HepG2 (cell line): ENCODE measurements around the gene IMPG2. TPM values are rescaled to one million over a fixed set of nuclear protein-coding genes. Genes with fewer than 3 reads are reported as not detected.

Experiments
- ATAC-seq: fragments of 200-7000 bp; cut with Tn5 transposase; 3 replicates; pipeline ENCODE4 v1.9.1; 2020; ENCODE audit warnings: mild to moderate bottlenecking, moderate library complexity
- BruUV-seq: library from RNA; stranded (reverse); fragments of 400-500 nt; replicated peaks from 2 replicates; lab custom pipeline; 2021; lab: Mats Ljungman, UMichigan
- CTCF ChIA-PET: fragments of 300-600 bp; formaldehyde crosslinking; extraction: SDS; loops from one replicate; lab custom pipeline; 2021; ENCODE audit warnings: low total read pairs, inconsistent platforms, low intra/inter-chr PET ratio; lab: Yijun Ruan, JAX
- POLR2A ChIA-PET: fragments of 350-600 bp; sonication (Branson Sonifier 250); formaldehyde crosslinking; loops from one replicate; lab custom pipeline; 2020; ENCODE audit warnings: antibody characterized with exemption, inconsistent platforms; lab: Yijun Ruan, JAX
- DNase-seq: peaks from one replicate; pipeline ENCODE4 v3.0.0-alpha.2; 2015; ENCODE audit warnings: low spot score
- FAIRE-seq: peaks from 3 replicates; lab custom pipeline; 2011; peaks lifted over from hg19 to GRCh38; lab: Jason Lieb, UNC
- H2AFZ ChIP-seq: one replicate; pipeline ENCODE4 v1.6.1; 2011; ENCODE audit warnings: low read length, inconsistent platforms
- H3K27ac ChIP-seq: fragments of 300-600 bp; 3 replicates; pipeline ENCODE4 v1.8.0; 2011; ENCODE audit warnings: mixed run types, mild to moderate bottlenecking, mixed read lengths, low read length, inconsistent platforms; ENCODE audit not compliant: insufficient read depth; ENCODE audit errors: extremely low read length
- H3K27me3 ChIP-seq, 2 experiments: fragments of 200-600 bp in 1 of 2; 2 replicates in 1 of 2; 3 replicates in 1 of 2; pipeline versions ENCODE4 v1.6.0 to v1.8.0; 2011; ENCODE audit warnings: low read length in 2 of 2, mild to moderate bottlenecking in 2 of 2, moderate library complexity in 2 of 2, inconsistent platforms in 1 of 2; ENCODE audit not compliant: insufficient read depth in 2 of 2, control insufficient read depth in 1 of 2
- H3K36me3 ChIP-seq, 2 experiments: fragments of 200-600 bp in 1 of 2; replicated peaks in 1 of 2; 2 replicates in 1 of 2; 3 replicates in 1 of 2; pipeline versions ENCODE4 v1.5.1 to v1.8.0; 2011; ENCODE audit warnings: low read length in 2 of 2, inconsistent platforms in 1 of 2; ENCODE audit not compliant: insufficient read depth in 2 of 2, control insufficient read depth in 1 of 2
- H3K4me1 ChIP-seq: 2 replicates; pipeline ENCODE4 v1.5.1; 2012; ENCODE audit warnings: low read length, inconsistent platforms; ENCODE audit not compliant: insufficient read depth
- H3K4me2 ChIP-seq: 2 replicates; pipeline ENCODE4 v1.6.0; 2011; ENCODE audit warnings: low read depth, low read length, inconsistent platforms
- H3K4me3 ChIP-seq, 3 experiments: fragments of 200-600 bp in 1 of 3; sonication (generic), shearing (Covaris generic) in 1 of 3; replicated peaks in 1 of 3; 2 replicates each; pipeline ENCODE4 v1.5.1; 2011 to 2016; ENCODE audit warnings: low read length in 3 of 3, inconsistent platforms in 2 of 3, low read depth in 2 of 3, mild to moderate bottlenecking in 2 of 3, control low read depth in 1 of 3, mixed read lengths in 1 of 3; ENCODE audit not compliant: insufficient read depth in 1 of 3
- H3K79me2 ChIP-seq: one replicate; pipeline ENCODE4 v1.6.1; 2011; ENCODE audit warnings: low read length, inconsistent platforms; ENCODE audit not compliant: insufficient read depth
- H3K9ac ChIP-seq: 2 replicates; pipeline ENCODE4 v1.6.0; 2011; ENCODE audit warnings: mild to moderate bottlenecking, low read depth, low read length, inconsistent platforms; ENCODE audit not compliant: insufficient read depth
- H3K9me3 ChIP-seq: 2 replicates; pipeline ENCODE4 v1.5.1; 2012; ENCODE audit warnings: mild to moderate bottlenecking, low read length
- H4K20me1 ChIP-seq: 2 replicates; pipeline ENCODE4 v1.6.0; 2011; ENCODE audit warnings: inconsistent platforms, mild to moderate bottlenecking, low read length, moderate library complexity; ENCODE audit not compliant: insufficient read depth
- EP300 ChIP-seq, 3 experiments: sonication (generic) in 1 of 3; formaldehyde crosslinking in 1 of 3; IDR thresholded peaks; 2 replicates each; pipeline versions ENCODE4 v1.5.1 to v1.6.1; 2011 to 2020; ENCODE audit warnings: low read depth in 2 of 3, low read length in 2 of 3, borderline replicate concordance in 1 of 3, improper control_type of control experiment in 1 of 3, mild to moderate bottlenecking in 1 of 3, missing genetic modification reagents in 1 of 3, moderate library complexity in 1 of 3
- HCFC1 ChIP-seq: fragments of 150-350 bp; IDR thresholded peaks from 2 replicates; pipeline ENCODE4 v1.6.1; 2014; ENCODE audit warnings: low read depth, low read length
- POLR2G ChIP-seq: fragments of 200-400 bp; formaldehyde crosslinking; IDR thresholded peaks from 2 replicates; pipeline ENCODE4 v1.6.1; 2018; ENCODE audit warnings: mild to moderate bottlenecking, low read depth, low read length, moderate library complexity
- TBX2 ChIP-seq: sonication (generic); formaldehyde crosslinking; IDR thresholded peaks from 2 replicates; pipeline ENCODE4 v1.5.0; 2020; ENCODE audit warnings: missing genetic modification reagents, mild to moderate bottlenecking, borderline replicate concordance
- ZKSCAN1 ChIP-seq: fragments of 150-350 bp; IDR thresholded peaks from 2 replicates; pipeline ENCODE4 v1.6.1; 2014; ENCODE audit warnings: low read length
- WGBS: methylation state at CpG from one replicate; pipeline ENCODE4 v1.1.6; 2017; ENCODE audit warnings: low lambda C conversion rate; 5-methylcytosine and 5-hydroxymethylcytosine counted together
- in situ Hi-C: cut with HindIII; loops from 2 replicates; pipeline ENCODE4 v1.10.0; 2017; ENCODE audit warnings: low pct_unique_long_range_greater_than_20kb; ENCODE audit not compliant: extremely low pct_ligation_motif_present
- intact Hi-C: fragments of 100-400 bp; cut with micrococcal nuclease; formaldehyde crosslinking; loops from one replicate; pipeline ENCODE4 v1.10.0; 2022; ENCODE audit not compliant: unreplicated experiment
- polyA plus RNA-seq, 8 experiments: library from polyadenylated mRNA; depleted of rRNA in 3 of 8; stranded (reverse) in 7 of 8; unstranded in 1 of 8; fragments of >200 nt; fragmentation: Illumina TruSeq in 4 of 8; extraction: Trizol in 4 of 8; gene quantifications; 2 replicates each; pipeline versions ENCODE4 v1.2.1 to v1.2.3, GENCODE V29; 2011 to 2016; ENCODE audit warnings: low read depth in 4 of 8, missing spikeins in 1 of 8, mixed read lengths in 1 of 8; ENCODE audit not compliant: insufficient read depth in 1 of 8
- total RNA-seq, 5 experiments: library from RNA; depleted of rRNA; stranded (reverse); fragments of >200 nt; fragmentation: Illumina TruSeq; extraction: Trizol; gene quantifications; 2 replicates each; pipeline ENCODE4 v1.2.3, GENCODE V29; 2016; ENCODE audit warnings: low read depth in 1 of 5
- TF ChIP-seq, protein P1 (sequence below): sonication (generic); formaldehyde crosslinking; conservative IDR thresholded peaks from 2 replicates; pipeline ENCODE4 v1.4.0; 2020; ENCODE audit warnings: missing genetic modification reagents
- TF ChIP-seq, protein P2 (sequence below): sonication (generic); formaldehyde crosslinking; IDR thresholded peaks from 2 replicates; pipeline ENCODE4 v1.4.0; 2020; ENCODE audit warnings: mild to moderate bottlenecking, missing genetic modification reagents

IMPG2 gene
- total and polyA plus RNA-seq, 2 of the 13 experiments (the other 11 are each of a cell fraction or from before 2014, with no cell fraction given): 0.02 to 0.03 TPM

DNA sequence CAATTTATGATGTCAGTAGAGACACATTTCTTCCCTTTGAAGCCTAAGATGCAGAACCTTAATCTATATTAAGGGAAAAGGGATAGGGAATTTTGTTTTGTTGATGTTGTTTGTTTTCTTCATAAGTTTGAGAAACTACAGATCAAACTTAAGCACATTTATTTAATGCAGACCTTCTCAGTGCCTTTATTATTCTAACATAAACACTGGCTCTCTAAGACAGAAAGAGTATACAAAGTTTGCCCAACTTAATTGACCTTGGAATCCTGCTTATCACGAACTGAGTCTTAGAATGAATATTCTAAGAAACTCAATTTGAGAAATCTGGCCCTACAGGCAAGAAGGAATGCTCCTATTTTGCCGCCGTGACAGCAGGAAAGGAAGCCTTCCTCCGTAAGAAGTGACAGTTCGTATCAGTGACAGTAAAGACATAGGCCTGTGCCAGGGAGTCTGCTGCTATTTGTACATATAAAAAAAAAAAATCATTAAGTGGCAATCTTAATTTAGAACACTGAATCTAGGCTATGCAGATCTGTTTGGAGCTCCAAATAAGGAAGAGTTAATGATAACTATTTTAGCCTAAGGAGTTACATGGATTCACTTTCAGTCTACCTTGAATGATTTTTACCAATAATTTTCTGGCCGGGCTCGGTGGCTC, 8.8 kb upstream of the IMPG2 start:
- H3K9me3 ChIP-seq: no peaks in the 10 kb centered on the region
- H2AFZ ChIP-seq: no peak overlapping the region
- H3K4me3 ChIP-seq: no peak overlapping the region
- in situ Hi-C loops: no loop called here
- H3K4me2 ChIP-seq: no peak overlapping the region
- no peak for TF ChIP-seq POLR2G
- no peak for TF ChIP-seq HCFC1
- no peak for TF ChIP-seq EP300 (IDR thresholded peaks at IDR 0.05; ENCODE audit: low read depth in 2 of 2, low read length in 2 of 2)
- TF ChIP-seq EP300 (CRISPR knock-in tag; IDR thresholded peaks at IDR 0.05; ENCODE audit: borderline replicate concordance): no peak
- TF ChIP-seq, protein P1, sequence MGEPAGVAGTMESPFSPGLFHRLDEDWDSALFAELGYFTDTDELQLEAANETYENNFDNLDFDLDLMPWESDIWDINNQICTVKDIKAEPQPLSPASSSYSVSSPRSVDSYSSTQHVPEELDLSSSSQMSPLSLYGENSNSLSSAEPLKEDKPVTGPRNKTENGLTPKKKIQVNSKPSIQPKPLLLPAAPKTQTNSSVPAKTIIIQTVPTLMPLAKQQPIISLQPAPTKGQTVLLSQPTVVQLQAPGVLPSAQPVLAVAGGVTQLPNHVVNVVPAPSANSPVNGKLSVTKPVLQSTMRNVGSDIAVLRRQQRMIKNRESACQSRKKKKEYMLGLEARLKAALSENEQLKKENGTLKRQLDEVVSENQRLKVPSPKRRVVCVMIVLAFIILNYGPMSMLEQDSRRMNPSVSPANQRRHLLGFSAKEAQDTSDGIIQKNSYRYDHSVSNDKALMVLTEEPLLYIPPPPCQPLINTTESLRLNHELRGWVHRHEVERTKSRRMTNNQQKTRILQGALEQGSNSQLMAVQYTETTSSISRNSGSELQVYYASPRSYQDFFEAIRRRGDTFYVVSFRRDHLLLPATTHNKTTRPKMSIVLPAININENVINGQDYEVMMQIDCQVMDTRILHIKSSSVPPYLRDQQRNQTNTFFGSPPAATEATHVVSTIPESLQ (CRISPR knock-in tag): no peak
- TF ChIP-seq, protein P2, sequence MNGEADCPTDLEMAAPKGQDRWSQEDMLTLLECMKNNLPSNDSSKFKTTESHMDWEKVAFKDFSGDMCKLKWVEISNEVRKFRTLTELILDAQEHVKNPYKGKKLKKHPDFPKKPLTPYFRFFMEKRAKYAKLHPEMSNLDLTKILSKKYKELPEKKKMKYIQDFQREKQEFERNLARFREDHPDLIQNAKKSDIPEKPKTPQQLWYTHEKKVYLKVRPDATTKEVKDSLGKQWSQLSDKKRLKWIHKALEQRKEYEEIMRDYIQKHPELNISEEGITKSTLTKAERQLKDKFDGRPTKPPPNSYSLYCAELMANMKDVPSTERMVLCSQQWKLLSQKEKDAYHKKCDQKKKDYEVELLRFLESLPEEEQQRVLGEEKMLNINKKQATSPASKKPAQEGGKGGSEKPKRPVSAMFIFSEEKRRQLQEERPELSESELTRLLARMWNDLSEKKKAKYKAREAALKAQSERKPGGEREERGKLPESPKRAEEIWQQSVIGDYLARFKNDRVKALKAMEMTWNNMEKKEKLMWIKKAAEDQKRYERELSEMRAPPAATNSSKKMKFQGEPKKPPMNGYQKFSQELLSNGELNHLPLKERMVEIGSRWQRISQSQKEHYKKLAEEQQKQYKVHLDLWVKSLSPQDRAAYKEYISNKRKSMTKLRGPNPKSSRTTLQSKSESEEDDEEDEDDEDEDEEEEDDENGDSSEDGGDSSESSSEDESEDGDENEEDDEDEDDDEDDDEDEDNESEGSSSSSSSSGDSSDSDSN: no peak
- no peak for TF ChIP-seq TBX2
- TF ChIP-seq ZKSCAN1: no peak
- TF ChIP-seq, all 625 proteins: peak for 0
- H3K27ac ChIP-seq: no peak overlapping the region
- H3K27me3 ChIP-seq: no peaks in the 10 kb centered on the region; a peak in 1 of 5 replicates
- no peaks in the 10 kb centered on the region for H3K4me1 ChIP-seq
- FAIRE-seq: no peak
- DNase-seq: no peak
- H3K9ac ChIP-seq: no peak overlapping the region
- H4K20me1 ChIP-seq: no peaks in the 10 kb centered on the region
- no peaks in the 10 kb centered on the region for H3K79me2 ChIP-seq
- WGBS: 97% methylated on average over 7 of the region's 7 CpGs
- POLR2A ChIA-PET: no interaction called here
- no TSS peak for BruUV-seq
- CTCF ChIA-PET: no interaction called here
- intact Hi-C loops: no loop called here
- 0 out of 5 replicates have a peak, but pooled peaks cover 0 to 5% of the 10 kb centered on the region in 2 experiments for H3K36me3 ChIP-seq
- no peak for ATAC-seq
